Hypothalamus (tissue), 51 donors: ENCODE data around the gene TSPAN9.
A peak's percentile ranks its signal among the peaks of the same experiment; 100 is the strongest.

Experiments used
- DNase-seq, 51 donors: peaks; one replicate each; lab custom pipeline; 2025; lab: John Stamatoyannopoulos, UW

Gene TSPAN9

GRCh38 chr12:3282384-3282670 lies 205.1 kb downstream of the TSPAN9 start:
- no peak for DNase-seq

- DNase-seq = no peak
Observed at GRCh38 chr12:3283137-3283680, 206.0 kb downstream of the TSPAN9 start.

DNA sequence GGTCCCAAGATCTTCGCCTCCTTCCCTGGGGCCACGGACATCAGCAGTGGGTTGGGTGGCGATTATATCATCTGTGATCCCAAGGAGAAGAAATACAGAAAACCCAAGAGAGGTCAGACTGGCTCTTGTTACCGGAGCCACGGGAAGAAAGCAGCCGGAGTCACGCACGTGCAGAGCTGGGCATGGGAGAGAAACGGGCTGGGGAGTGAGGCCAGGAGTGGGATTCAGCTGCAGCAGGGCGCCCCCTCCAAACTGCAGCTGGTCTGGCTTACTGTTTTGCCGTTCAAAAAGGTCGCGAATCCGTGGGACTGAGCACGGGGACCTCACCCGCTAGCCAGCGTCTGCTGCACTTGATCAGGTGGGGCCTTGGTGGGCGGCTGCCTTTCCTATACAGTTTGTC lies 207.2 kb downstream of the TSPAN9 start:
- DNase-seq = no peak

DNA sequence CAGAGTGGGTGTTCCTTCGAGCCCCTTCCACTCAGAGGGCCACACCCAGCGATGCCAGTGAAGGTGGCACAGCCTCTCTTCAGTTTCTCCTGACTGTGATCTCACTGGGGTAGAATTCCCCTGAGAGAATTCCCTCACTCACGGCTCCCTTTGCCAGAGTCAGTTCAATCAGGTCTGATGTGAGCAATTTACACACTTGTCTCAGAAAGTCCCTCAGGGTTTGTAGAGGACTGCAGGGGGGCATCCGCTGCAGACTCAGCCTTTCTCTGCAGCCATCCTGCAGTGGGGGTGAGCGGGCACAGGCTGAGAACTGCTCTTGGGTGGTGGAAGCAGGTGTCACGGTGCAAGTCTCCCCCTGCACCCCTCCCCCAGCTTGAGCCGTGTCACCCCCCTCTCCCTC lies 208.4 kb downstream of the TSPAN9 start:
- DNase-seq = no peak

GRCh38 chr12:3288690-3289089 lies 211.5 kb downstream of the TSPAN9 start:
- DNase-seq = peak in 1 of 51 donors; percentile 49

DNA sequence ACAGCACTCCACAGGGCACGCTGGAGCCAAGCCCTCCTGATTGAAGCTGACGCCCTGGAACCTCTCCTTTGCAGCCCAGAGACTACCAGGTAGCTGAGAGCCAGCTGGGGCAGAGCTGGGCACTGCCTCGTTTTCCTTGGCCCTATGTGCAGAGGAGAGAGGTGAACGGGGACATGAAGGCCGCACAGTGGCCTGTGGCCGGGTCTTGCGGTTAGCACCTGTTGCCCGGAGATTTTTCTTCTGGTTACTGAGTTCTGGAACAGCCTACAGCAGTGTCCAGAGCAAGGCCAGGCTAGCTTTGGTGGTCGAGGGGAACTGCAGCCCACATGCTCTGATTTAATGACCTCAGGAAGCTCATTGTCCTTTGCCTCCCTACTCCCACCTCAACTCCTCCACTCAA lies 212.5 kb downstream of the TSPAN9 start:
- DNase-seq = no peak

GRCh38 chr12:3291939-3292338 lies 214.8 kb downstream of the TSPAN9 start:
- DNase-seq = no peak

GRCh38 chr12:3292677-3293412 lies 215.7 kb downstream of the TSPAN9 start:
- no peak for DNase-seq

DNA sequence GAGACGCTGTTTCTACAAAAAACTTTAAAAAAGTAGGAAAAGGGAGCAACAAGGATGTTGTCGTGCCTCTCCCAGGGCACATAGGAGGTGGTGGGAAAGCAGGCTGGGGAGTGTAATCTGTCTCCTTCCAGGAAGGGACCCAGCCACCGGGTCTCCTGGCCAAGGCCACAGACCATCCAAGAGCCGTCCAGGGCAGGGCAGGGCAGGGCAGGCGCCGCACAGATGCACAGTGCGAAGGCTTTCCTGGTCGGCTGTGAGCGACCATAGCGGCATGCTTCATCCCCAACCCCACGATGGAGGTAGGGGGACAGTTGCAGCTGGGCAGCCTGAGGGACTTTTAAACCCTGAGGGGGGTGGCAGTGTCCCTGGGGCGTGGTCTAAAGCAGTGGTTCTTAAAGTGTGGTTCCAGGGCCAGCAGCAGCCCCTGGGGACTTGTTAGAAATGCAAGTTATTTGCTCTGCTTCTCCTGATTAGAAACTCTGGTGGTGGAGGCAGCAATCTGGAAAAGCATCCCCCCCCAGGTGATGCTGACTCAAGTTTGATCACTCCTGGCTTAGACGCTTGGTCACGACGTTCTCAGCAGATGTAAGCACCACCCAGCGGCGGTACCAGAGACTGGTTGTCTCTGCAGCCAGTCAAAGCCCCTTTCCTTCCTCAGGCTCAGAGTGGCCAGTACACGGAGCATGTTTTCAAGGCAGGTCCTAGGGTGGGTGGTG lies 216.4 kb downstream of the TSPAN9 start:
- peak in 2 of 51 donors; percentile 12 to 41 for DNase-seq

- no peak for DNase-seq
Observed at GRCh38 chr12:3294481-3294911, 217.3 kb downstream of the TSPAN9 start.

DNA sequence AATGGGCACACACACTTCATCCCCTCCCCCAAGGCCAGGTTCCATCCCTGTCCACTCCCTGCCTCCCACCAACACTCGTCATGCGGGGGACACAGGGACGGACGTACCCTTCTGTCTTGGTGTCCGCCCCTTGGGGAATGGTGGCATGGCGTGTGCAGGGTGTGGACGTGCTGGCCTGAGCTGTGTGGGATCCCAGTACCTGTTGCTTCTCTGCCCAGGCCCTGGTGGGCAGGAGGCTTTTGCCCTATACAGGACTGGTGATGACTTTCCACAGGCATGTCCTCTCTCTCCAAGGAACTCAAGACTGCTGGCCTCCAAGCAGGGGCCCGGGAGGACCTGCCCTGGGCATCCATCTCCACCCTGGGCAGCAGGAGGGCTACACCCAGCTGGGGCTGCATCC lies 218.0 kb downstream of the TSPAN9 start:
- no peak for DNase-seq

GRCh38 chr12:3295646-3296408 lies 218.6 kb downstream of the TSPAN9 start:
- no peak for DNase-seq

DNA sequence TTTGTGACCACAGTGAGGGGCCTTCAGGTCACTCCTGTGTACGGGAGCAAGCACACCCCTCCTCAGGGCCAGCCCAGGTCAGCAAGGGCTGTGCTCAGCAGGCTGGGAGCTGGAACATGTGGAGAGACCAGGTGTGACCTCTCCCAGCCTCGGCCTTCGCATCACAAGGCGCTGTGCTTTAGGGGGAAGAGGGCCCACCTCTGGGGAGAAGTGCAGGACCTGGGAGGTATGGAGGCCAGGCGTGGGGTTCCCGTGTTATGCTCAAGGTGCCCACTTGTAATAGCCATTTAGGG lies 219.2 kb downstream of the TSPAN9 start:
- no peak for DNase-seq

DNA sequence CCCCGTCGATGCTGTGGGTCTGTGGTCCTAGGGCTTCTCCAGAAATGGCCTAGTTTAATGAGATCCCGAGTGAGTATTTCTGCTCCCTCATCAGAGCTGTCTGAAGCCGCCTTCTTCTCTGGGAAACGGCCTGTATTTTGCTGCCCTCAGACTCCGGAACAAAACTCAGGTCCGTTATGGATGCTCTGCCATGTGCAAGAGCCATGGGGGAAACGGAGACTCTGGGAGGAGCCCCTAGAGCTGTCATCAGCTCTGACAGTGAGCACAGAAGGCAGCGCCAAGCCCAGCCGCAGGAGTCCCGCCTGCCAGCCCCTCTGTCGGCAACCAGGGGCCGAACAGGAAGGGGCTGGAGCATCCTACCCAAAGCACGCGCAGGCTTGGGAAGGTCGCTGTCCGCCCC lies 221.4 kb downstream of the TSPAN9 start:
- no peak for DNase-seq

GRCh38 chr12:3299929-3300832 lies 223.0 kb downstream of the TSPAN9 start:
- DNase-seq = peak; percentile 5 to 88 (median 66)

DNA sequence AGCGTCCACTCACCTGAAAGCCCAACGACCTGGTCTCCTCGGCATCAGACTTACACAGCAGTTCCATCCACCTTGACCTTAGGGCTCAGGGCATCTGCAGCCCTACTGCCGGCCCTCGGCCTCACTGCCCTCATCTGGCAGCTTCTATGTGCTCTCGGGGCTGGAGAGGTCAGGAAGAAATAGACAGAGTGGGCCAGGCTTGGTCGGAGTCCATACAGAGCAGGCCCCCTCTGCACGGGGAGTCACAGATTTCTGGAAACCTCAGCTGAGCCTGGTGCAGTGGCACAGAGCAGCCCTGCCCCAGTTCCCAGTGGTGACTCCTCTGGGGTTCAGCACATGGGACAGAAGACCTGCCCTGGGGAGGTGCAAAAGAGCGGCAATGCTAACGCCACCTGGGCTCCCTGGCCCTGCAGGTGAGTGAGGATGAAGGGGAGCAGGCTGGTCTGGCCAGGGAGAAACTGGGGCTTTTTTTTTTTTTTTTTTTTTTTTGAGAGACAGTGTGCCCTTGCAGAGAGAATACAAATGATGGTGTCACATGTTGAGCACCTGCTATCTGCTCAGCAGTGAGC lies 223.7 kb downstream of the TSPAN9 start:
- DNase-seq = no peak

DNA sequence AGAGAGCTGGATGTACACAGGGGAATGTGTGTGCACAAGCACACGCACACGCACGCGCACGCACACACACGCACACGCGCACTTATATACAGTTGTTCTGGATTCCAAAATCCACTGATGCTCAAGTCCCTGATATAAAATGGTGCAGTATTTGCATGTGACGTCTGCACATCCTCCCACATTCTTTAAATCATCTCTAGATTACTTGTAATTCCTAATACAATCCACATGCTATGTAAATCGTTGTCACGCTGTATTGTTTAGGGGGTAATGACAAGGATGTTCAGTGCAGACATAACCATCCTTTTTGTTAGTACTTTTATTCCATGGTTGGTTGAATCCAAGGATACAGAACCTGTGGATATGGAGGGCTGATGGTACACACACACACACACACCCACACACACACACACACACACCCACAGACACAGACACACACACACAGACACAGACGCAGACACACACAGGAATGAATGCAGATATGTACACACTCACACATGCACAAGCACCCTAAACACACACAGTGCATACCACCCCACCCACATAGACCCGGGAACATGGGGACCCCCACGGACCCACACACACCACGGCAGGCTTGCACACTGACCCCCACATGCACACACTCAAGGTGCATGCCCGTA lies 225.3 kb downstream of the TSPAN9 start:
- no peak for DNase-seq

- DNase-seq = peak in 1 of 51 donors; percentile 17
Observed at GRCh38 chr12:3303410-3304136, 226.4 kb downstream of the TSPAN9 start.
